Measurements from ENCODE around the gene GAREM1. TPM values are rescaled to one million over a fixed set of nuclear protein-coding genes. Genes with fewer than 3 reads are reported as not detected.

Gene GAREM1
- total RNA-seq, 3 donors from 2014 or later: 14.5 to 29.0 (median 19.6) TPM

DNA sequence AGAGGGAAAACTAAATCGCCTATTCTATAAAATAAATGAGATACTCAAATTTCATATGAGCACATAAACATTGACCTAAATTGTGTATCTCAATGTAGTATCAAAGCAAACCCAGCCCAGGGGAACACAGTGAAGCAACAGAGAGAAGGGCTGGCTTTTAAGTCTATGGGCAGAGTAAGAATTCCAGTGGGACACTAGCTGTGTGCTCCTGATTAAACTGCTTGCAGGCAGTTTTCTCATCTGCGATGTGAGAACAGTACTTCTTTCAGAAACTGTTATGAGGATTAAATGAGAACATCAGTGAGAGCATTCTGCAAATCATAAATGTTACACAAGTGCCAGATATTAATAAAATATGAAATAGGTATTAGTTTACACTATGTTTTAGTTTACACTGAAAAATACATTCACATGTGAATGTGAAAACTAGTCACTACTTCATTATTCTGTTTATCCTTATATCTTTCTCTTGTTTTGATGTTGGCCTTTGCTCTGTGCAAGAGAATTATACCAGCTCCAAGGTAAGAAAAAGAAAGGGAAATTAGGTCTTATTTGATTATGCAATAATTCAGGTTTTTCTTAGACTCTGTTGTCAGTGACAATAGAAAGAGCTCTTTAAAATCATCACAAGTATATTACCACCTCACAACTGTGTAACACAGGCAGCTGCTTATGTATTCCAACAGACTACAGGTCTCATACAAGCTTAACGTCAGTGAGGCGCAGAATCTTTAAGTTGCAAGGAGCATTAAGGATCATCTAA, 47.5 kb downstream of the GAREM1 start:
- Histone ChIP-seq H3K9me3 (no peaks in the 10 kb centered on the region), H3K4me3 (no peak overlapping the region), H3K36me3 (ENCODE audit: low read depth) (no peaks in the 10 kb centered on the region), H3K4me1 (ENCODE audit: low read depth) (no peaks in the 10 kb centered on the region)
- intact Hi-C loops (cut with DNase I, micrococcal nuclease): no loop called here
- ATAC-seq: no peak
- TF ChIP-seq, protein P1, sequence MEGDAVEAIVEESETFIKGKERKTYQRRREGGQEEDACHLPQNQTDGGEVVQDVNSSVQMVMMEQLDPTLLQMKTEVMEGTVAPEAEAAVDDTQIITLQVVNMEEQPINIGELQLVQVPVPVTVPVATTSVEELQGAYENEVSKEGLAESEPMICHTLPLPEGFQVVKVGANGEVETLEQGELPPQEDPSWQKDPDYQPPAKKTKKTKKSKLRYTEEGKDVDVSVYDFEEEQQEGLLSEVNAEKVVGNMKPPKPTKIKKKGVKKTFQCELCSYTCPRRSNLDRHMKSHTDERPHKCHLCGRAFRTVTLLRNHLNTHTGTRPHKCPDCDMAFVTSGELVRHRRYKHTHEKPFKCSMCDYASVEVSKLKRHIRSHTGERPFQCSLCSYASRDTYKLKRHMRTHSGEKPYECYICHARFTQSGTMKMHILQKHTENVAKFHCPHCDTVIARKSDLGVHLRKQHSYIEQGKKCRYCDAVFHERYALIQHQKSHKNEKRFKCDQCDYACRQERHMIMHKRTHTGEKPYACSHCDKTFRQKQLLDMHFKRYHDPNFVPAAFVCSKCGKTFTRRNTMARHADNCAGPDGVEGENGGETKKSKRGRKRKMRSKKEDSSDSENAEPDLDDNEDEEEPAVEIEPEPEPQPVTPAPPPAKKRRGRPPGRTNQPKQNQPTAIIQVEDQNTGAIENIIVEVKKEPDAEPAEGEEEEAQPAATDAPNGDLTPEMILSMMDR (IDR thresholded peaks at IDR 0.05): no peak
- DNase-seq: no peak

DNA sequence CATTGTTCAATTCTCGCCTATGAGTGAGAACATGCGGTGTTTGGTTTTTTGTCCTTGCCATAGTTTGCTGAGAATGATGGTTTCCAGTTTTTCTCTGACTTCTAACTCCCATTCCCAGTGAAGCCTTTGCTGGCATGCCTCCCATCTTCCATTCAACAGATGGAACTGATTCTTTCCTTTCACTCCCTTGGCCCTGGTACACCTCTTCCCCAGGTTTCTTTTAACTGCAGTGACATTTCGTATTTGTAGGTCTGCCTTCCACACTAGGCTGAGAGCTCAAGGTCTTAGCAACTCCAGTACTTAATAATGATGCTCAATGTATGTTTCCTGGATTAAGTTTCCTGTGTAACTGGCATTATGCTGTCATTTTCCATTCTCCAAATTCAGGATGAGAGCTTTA, 48.5 kb downstream of the GAREM1 start:
- Histone ChIP-seq H3K4me1 (ENCODE audit: low read depth) (no peaks in the 10 kb centered on the region), H3K4me3 (no peak overlapping the region), H3K36me3 (ENCODE audit: low read depth) (no peaks in the 10 kb centered on the region), H3K9me3 (no peaks in the 10 kb centered on the region)
- TF ChIP-seq, protein P1 (IDR thresholded peaks at IDR 0.05): no peak
- no peak for ATAC-seq
- no peak for DNase-seq
- intact Hi-C loops (cut with DNase I, micrococcal nuclease): no loop called here

DNA sequence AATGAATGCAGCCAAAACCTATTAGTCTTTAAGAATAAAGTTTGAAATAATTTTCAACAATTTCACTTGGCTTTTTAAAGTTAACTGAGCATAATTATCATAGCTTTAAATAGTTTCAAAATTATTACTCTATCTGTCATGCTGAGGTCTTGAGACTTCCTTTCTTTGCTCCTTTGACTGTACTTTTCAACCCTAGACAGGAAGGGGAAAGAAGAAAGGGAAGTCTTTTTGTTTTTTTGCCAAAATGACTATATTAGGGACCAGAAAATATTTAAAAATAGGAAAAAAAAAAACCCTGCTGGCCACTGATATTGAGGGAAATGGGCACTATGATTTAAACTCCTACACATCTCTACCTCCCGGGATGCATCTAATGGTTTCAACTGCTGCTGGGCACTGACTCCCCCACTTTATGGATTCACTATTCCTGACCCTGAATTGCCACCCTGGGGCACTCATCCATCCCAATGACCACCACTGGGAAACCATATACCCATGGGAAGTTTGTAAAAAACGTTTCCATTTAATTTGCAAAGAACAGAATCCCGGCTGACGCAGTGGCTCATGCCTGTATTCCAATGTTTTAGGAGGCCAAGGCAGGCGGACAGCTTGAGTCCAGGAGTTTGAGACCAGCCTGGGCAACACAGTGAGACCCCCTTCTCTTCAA, 50.5 kb downstream of the GAREM1 start:
- ATAC-seq (no peak), DNase-seq (no peak)
- Histone ChIP-seq H3K4me1 (ENCODE audit: low read depth) (no peaks in the 10 kb centered on the region), H3K4me3 (no peak overlapping the region), H3K9me3 (no peaks in the 10 kb centered on the region), H3K36me3 (ENCODE audit: low read depth) (no peaks in the 10 kb centered on the region)
- intact Hi-C loops (cut with DNase I, micrococcal nuclease): no loop called here
- TF ChIP-seq, protein P1 (IDR thresholded peaks at IDR 0.05): no peak

DNA sequence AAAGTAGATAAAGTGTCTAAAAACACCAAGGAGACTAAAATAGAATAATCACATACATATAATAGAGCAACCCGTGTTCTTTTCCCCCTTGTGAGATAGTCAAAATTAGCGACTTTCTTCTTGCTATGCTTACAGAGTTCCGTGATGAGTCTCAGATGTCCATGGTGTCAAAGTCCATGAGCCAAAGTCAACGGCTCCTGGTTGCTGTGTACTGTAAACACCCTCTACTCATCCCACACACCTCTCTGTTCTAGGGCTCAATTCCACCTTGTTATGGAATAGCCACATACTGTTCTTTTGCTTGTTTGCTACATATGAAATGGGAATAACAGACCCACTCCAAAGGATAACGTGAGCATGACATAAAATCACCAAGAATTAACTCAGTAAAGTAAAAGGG, 52.5 kb downstream of the GAREM1 start:
- intact Hi-C loops (cut with DNase I, micrococcal nuclease): no loop called here
- no peak for ATAC-seq
- Histone ChIP-seq H3K36me3 (ENCODE audit: low read depth) (no peaks in the 10 kb centered on the region), H3K9me3 (no peaks in the 10 kb centered on the region), H3K4me3 (no peak overlapping the region), H3K4me1 (ENCODE audit: low read depth) (no peaks in the 10 kb centered on the region)
- no peak for DNase-seq
- TF ChIP-seq, protein P1 (IDR thresholded peaks at IDR 0.05): no peak

DNA sequence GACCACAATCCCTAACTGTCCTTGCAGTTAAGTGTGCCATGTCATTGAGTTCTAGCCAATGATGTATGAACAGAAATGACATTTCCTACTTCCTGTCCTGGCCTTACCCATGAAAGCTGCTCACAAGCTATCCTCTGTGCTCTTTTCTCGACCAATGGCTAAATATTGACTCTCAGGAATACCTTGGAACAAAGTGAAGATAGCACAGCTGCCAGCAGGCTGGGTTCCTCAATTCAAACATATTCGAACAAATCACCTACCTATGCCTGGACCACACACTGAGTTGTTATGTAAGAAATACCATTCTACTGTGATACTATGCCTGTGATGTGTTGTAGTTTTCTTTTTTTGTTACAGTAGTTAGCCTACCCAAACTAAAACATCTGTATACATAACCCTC, 65.1 kb downstream of the GAREM1 start:
- ATAC-seq (no peak), DNase-seq (no peak)
- Histone ChIP-seq H3K4me1 (ENCODE audit: low read depth) (no peaks in the 10 kb centered on the region), H3K4me3 (no peak overlapping the region), H3K9me3 (no peaks in the 10 kb centered on the region), H3K36me3 (ENCODE audit: low read depth) (no peaks in the 10 kb centered on the region)
- TF ChIP-seq, protein P1 (IDR thresholded peaks at IDR 0.05): no peak
- intact Hi-C loops (cut with DNase I, micrococcal nuclease): no loop called here

Measured in mucosa of descending colon (tissue), 3 donors.